Omental fat pad (tissue), 4 donors: ENCODE measurements around the gene CCDC82. TPM values are rescaled to one million over a fixed set of nuclear protein-coding genes. Genes with fewer than 3 reads are reported as not detected.

Experiments
- ATAC-seq: fragments of 150-250 bp; one replicate; pipeline ENCODE4 v1.9.1; 2016; ENCODE audit warnings: mild to moderate bottlenecking, moderate library complexity; ENCODE audit not compliant: low FRiP score
- DNase-seq: peaks from one replicate; pipeline ENCODE4 v3.0.0-alpha.2; 2019; ENCODE audit warnings: low spot score
- CTCF ChIP-seq, 3 donors: fragments of 450-650 bp; IDR thresholded peaks; one replicate each; pipeline ENCODE4 v1.5.1; 2016 to 2017; ENCODE audit warnings: antibody characterized with exemption in 3 of 3, mild to moderate bottlenecking in 3 of 3, moderate library complexity in 2 of 3
- total RNA-seq, 4 donors: library from RNA; depleted of rRNA; stranded (reverse); fragments of >200 nt; gene quantifications; one replicate each; pipeline ENCODE4 v1.1.0, GENCODE V29; 2016

The CCDC82 gene
- total RNA-seq, 4 donors from 2014 or later, result 16.0 to 34.4 (median 24.6) TPM

- ATAC-seq, result no peak
- no peak for DNase-seq
- TF ChIP-seq CTCF (IDR thresholded peaks at IDR 0.05), result no peak
Observed at GRCh38 chr11:96309643-96310017, 80.1 kb downstream of the CCDC82 start.

GRCh38 chr11:96309016-96309642, 80.6 kb downstream of the CCDC82 start:
- no peak for DNase-seq
- ATAC-seq, result no peak
- TF ChIP-seq CTCF (IDR thresholded peaks at IDR 0.05), result no peak

GRCh38 chr11:96307776-96308140, 82.0 kb downstream of the CCDC82 start:
- ATAC-seq, result peak; percentile 53
- TF ChIP-seq CTCF (IDR thresholded peaks at IDR 0.05), result no peak
- no peak for DNase-seq

- DNase-seq (peak; percentile 93), ATAC-seq (peak; percentile 91)
Observed at GRCh38 chr11:96306933-96307775, 82.6 kb downstream of the CCDC82 start.

GRCh38 chr11:96306600-96306932, 83.1 kb downstream of the CCDC82 start:
- DNase-seq (no peak), ATAC-seq (no peak)
- no peak for TF ChIP-seq CTCF (IDR thresholded peaks at IDR 0.05)

More at GRCh38 chr11:96306933-96307775, 82.6 kb downstream of the CCDC82 start:
- no peak for TF ChIP-seq CTCF (IDR thresholded peaks at IDR 0.05)

GRCh38 chr11:96306071-96306470, 83.6 kb downstream of the CCDC82 start:
- ATAC-seq (no peak), DNase-seq (no peak)
- TF ChIP-seq CTCF (IDR thresholded peaks at IDR 0.05), result no peak

GRCh38 chr11:96303980-96304379, 85.7 kb downstream of the CCDC82 start:
- no peak for TF ChIP-seq CTCF (IDR thresholded peaks at IDR 0.05)
- ATAC-seq (no peak), DNase-seq (no peak)
